GM12872 (cell line): Measurements from ENCODE around the gene NCOA7.

Experiments
- CTCF ChIP-seq: IDR thresholded peaks from 3 replicates; pipeline ENCODE4 v1.5.1; 2011; ENCODE audit warnings: low read depth, mild to moderate bottlenecking, low read length, moderate library complexity; ENCODE audit not compliant: insufficient read depth

Gene NCOA7

GRCh38 chr6:125884634-125885371 is 94.0 kb downstream of the NCOA7 start:
- TF ChIP-seq CTCF = no peak

DNA sequence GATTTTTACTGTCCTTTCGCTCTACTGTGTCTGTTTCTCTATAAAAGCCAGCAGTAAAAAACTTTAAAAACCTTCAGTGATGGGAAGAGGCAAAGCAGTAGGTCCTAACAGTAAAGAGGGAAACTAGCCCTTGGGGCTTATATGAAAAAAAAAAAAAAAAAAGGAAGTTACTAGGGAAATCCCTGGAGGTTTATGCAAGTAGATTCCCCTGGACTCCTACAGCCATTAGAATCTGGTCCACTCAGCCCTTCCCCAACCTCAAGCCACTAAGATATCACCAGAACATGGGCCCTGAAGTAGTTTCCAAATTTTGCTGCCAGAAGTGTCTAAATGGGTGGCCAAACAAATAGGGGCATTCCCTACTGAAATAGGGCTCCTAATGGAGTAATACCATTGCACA is 95.3 kb downstream of the NCOA7 start:
- TF ChIP-seq CTCF = no peak

GRCh38 chr6:125886914-125887313 is 96.2 kb downstream of the NCOA7 start:
- no peak for TF ChIP-seq CTCF

GRCh38 chr6:125887372-125887771 is 96.6 kb downstream of the NCOA7 start:
- TF ChIP-seq CTCF = no peak

DNA sequence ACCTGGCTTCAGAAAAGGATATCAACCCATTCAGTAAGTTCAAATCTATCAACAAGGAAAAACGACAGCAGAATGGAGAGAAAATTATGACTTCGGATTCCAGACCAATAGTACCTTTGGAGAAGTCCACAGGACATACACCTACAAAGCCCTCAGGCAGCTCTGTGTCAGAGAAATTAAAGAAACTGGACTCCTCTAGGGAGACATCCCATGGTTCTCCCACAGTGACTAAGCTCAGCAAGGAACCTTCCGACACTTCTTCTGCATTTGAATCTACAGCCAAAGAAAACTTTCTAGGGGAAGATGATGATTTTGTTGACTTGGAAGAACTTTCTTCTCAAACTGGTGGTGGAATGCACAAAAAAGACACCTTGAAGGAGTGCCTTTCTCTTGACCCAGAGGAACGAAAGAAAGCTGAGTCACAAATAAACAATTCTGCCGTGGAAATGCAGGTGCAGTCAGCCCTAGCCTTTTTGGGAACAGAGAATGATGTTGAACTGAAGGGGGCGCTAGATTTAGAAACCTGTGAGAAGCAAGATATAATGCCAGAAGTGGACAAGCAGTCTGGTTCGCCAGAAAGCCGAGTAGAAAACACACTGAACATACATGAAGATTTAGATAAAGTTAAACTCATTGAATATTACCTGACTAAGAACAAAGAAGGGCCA is 98.4 kb downstream of the NCOA7 start:
- peak; percentile 48; the same call in 2 of the 3 replicates for TF ChIP-seq CTCF

- no peak for TF ChIP-seq CTCF
These were observed 109.0 kb downstream of the NCOA7 start for GRCh38 chr6:125899726-125900182.

GRCh38 chr6:125904871-125905270 is 114.1 kb downstream of the NCOA7 start:
- TF ChIP-seq CTCF = no peak
